ENCODE results near the gene ENTHD1. TPM values are rescaled to one million over a fixed set of nuclear protein-coding genes. Genes with fewer than 3 reads are reported as not detected.
"Not testable (repeated sequence)": the region's sequence is repeated elsewhere in the genome, so short reads cannot be mapped to it uniquely, and the experiment has no call there.

Gene ENTHD1
- total RNA-seq, 3 donors from 2014 or later: not detected

DNA sequence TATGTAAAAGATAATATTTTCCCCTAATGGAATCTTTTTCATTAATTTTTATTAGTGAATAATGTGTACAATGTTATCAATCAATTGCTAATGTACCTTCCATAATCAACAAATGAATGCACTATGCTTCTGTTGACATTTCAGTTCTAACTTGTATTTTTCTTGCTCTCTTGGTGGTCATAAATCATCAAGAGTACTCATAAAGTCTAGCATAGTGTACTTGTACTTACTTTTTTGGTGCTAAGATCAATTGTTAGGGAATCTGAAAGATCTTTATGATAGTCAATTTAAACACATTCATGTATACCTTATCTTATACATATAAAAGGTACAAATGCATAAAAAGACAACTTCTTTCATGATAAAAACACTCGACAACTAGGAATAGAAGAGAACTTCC lies 10.5 kb downstream of the ENTHD1 start:
- DNase-seq (no peak), ATAC-seq (no peak)
- intact Hi-C loops (cut with DNase I, micrococcal nuclease): no loop called here
- no peak for TF ChIP-seq CTCF (IDR thresholded peaks at IDR 0.05)
- H3K4me1 ChIP-seq (ENCODE audit: low read depth): no peaks in the 10 kb centered on the region
- H3K9me3 ChIP-seq: no peaks in the 10 kb centered on the region
- H3K4me3 ChIP-seq: no peak overlapping the region
- H3K36me3 ChIP-seq (ENCODE audit: low read depth): no peaks in the 10 kb centered on the region

DNA sequence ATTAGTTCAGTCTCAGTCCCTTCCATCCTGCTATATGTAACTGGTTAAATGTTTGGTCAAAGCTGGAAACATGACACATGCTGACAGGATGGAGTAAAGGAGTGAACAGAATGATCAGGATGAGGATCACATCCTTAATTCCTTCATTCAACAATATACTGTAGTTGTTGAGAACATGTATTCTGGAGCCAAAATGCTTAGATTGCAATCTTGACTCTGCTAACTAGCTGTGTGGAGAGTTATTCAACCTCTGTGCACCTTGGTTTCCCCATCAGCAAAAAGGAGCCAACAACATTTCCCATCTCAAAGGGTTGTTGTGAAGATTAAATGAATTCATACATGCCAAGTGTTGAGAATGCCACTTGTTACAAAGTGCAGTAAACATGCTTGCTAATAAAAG lies 12.8 kb downstream of the ENTHD1 start:
- intact Hi-C loops (cut with DNase I, micrococcal nuclease): no loop called here
- no peak for ATAC-seq

DNA sequence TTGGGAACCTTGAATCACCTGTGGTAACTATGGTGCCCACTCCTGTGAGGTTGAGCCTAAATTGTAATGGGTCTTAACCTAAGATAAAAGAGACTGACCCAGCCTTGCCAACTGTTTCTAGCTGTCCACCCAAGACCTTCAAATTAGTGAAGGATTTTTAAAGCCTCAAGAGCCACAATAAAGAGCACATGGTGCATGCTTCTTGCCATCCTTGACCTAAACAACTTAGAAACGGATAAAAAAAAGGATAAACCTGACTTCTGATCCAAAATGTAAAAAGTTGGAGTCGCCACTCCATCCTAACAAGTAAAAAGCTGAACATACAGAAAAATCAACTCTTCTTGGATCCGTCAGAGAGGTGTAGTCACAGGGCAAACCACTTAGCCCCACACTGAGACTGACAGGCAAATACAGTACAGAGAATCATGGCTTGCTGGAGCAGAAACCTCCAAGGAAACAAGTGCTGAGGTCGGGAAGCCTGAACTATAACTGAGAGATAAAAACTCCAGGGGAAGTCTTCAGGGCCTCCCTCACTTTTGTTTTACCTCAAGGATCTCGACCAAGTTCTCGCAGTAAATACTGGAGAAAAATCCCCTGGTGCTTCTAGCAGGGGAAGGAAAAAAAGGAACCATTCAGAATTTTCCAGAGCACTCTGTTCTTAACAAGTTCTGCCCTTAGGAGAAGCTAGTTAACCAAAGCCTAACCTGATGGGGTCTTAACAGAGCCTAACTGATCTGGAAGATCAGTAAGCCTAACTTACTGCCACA lies 16.3 kb downstream of the ENTHD1 start:
- no peak for TF ChIP-seq CTCF (IDR thresholded peaks at IDR 0.05)
- intact Hi-C loops (cut with DNase I, micrococcal nuclease): no loop called here
- no peaks in the 10 kb centered on the region for H3K4me1 ChIP-seq (ENCODE audit: low read depth)

More for the DNA sequence above, 12.8 kb downstream of the ENTHD1 start:
- Histone ChIP-seq H3K9me3 (no peaks in the 10 kb centered on the region), H3K36me3 (ENCODE audit: low read depth) (no peaks in the 10 kb centered on the region), H3K4me1 (ENCODE audit: low read depth) (no peaks in the 10 kb centered on the region), H3K4me3 (no peak overlapping the region)
- TF ChIP-seq CTCF (IDR thresholded peaks at IDR 0.05): no peak
- DNase-seq: no peak

GRCh38 chr22:39875176-39875885 lies 18.2 kb downstream of the ENTHD1 start:
- H3K4me3 ChIP-seq; H3K9me3 ChIP-seq; H3K36me3 ChIP-seq (ENCODE audit: low read depth); DNase-seq; H3K4me1 ChIP-seq (ENCODE audit: low read depth); ATAC-seq; intact Hi-C loops (cut with DNase I, micrococcal nuclease): not testable (repeated sequence)

More for the DNA sequence above, 16.3 kb downstream of the ENTHD1 start:
- no peak for DNase-seq
- no peaks in the 10 kb centered on the region for H3K36me3 ChIP-seq (ENCODE audit: low read depth)
- H3K4me3 ChIP-seq: no peak overlapping the region
- no peaks in the 10 kb centered on the region for H3K9me3 ChIP-seq
- no peak for ATAC-seq

DNA sequence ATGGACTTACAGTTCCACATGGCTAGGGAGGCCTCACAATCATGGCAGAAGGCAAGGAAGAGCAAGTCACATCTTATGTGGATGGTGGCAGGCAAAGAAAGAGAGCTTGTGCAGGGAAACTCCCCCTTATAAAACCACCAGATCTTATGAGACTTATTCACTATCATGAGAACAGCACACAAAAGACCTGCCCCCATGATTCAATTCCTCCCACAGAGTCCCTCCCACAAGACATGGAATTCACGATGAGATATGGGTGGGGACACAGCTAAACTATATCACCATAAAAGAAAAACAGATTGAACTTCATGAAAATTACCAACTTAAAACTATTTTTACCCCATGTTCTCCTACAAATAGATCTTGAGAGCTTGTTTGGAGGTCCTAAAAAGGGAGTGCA lies 19.6 kb downstream of the ENTHD1 start:
- no peak overlapping the region for H3K4me3 ChIP-seq
- ATAC-seq (no peak), DNase-seq (no peak)
- intact Hi-C loops (cut with DNase I, micrococcal nuclease): no loop called here
- H3K4me1 ChIP-seq (ENCODE audit: low read depth): no peaks in the 10 kb centered on the region
- no peak for TF ChIP-seq CTCF (IDR thresholded peaks at IDR 0.05)
- no peaks in the 10 kb centered on the region for H3K36me3 ChIP-seq (ENCODE audit: low read depth)
- no peaks in the 10 kb centered on the region for H3K9me3 ChIP-seq

DNA sequence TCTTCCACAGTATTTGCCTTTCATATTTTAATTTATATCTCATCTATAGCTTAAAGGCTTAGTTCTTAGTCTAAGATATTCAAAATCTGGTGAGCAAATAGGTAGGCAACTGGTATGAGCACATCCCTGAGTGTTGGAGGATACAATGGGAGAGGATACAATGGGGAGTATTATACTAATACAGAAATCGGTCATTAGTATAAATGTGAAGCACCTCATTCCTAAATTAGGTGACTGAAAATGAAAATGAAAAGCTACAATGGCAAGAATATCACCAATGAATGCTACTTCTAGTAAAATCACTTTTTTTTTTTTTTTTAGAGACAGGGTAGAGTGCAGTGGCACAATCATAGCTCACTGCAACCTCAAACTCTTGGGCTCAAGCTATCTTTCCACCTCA lies 21.0 kb downstream of the ENTHD1 start:
- H3K4me3 ChIP-seq: no peak overlapping the region
- ATAC-seq (no peak), DNase-seq (no peak)
- TF ChIP-seq CTCF (IDR thresholded peaks at IDR 0.05): no peak
- no peaks in the 10 kb centered on the region for H3K36me3 ChIP-seq (ENCODE audit: low read depth)
- no peaks in the 10 kb centered on the region for H3K4me1 ChIP-seq (ENCODE audit: low read depth)
- intact Hi-C loops (cut with DNase I, micrococcal nuclease): no loop called here
- no peaks in the 10 kb centered on the region for H3K9me3 ChIP-seq

All from mucosa of descending colon (tissue), 3 donors.